ENCODE measurements around the gene CD99. TPM values are rescaled to one million over a fixed set of nuclear protein-coding genes. Genes with fewer than 3 reads are reported as not detected.
A peak's percentile ranks its signal among the peaks of the same experiment; 100 is the strongest.

Gene CD99
- total RNA-seq, 1 experiment from 2014 or later, result 92.1 TPM

- H3K18ac ChIP-seq (ENCODE audit: insufficient read length, low read depth, low read length), result no peak overlapping the region
- no peak for DNase-seq
- no peaks in the 10 kb centered on the region for H3K9me3 ChIP-seq (ENCODE audit: control insufficient read depth, low read depth, low read length)
- H3K79me2 ChIP-seq (ENCODE audit: insufficient read depth, low read length), result no peaks in the 10 kb centered on the region
- H3K27ac ChIP-seq (ENCODE audit: insufficient read length, low read depth, low read length), result no peak overlapping the region
- H3K14ac ChIP-seq (ENCODE audit: insufficient read depth, low read length), result no peak overlapping the region
- no peak overlapping the region for H3K4me2 ChIP-seq (ENCODE audit: insufficient read depth, insufficient read length, low read length)
- Mint-ChIP-seq H3K36me3 (ENCODE audit: insufficient read depth in 1 of 3, low read depth in 3 of 3) (peaks cover 0 to 2% (median 0%) of the 10 kb centered on the region in 3 experiments; a peak in 3 of 7 replicates), H3K27ac (peak overlapping the region; percentile 10 to 95 (median 92); a peak in 6 of 7 replicates), H3K4me1 (peaks cover 50 to 57% of the 10 kb centered on the region in 2 experiments), H3K4me3 (no peak overlapping the region), H3K27me3 (ENCODE audit: low read depth) (no peaks in the 10 kb centered on the region), H3K9me3 (no peaks in the 10 kb centered on the region; a peak in 1 of 5 replicates)
- H2BK20ac ChIP-seq (ENCODE audit: low read depth, low read length, poor library complexity, severe bottlenecking), result no peak overlapping the region
- no peak overlapping the region for H3K4ac ChIP-seq (ENCODE audit: low read depth, low read length)
- no CpG with 5 or more reads among the region's 6 CpGs for WGBS (ENCODE audit: extremely low coverage, insufficient read length, low lambda C conversion rate)
- no peaks in the 10 kb centered on the region for H3K79me1 ChIP-seq (ENCODE audit: insufficient read depth, low read depth, low read length, poor library complexity, severe bottlenecking)
- no peaks in the 10 kb centered on the region for H3K27me3 ChIP-seq (ENCODE audit: insufficient read depth, low read length)
- H3K4me1 ChIP-seq (ENCODE audit: insufficient read depth, low read length), result peaks cover 15% of the 10 kb centered on the region; the same call in 1 of the 2 replicates
- H2BK12ac ChIP-seq (ENCODE audit: insufficient read length, low read depth, low read length), result no peak overlapping the region
- H4K91ac ChIP-seq (ENCODE audit: insufficient read length, low read depth, low read length), result peak overlapping the region; percentile 17
- no peak overlapping the region for H4K5ac ChIP-seq (ENCODE audit: insufficient read length, low read depth, low read length)
- H2BK5ac ChIP-seq (ENCODE audit: insufficient read length, low read length), result no peak overlapping the region
- TF ChIP-seq CTCF (conservative IDR thresholded peaks at IDR 0.05), result peak; percentile 35; the same call in 2 of the 3 replicates
- no peak overlapping the region for H2AK5ac ChIP-seq (ENCODE audit: insufficient read length, low read length)
- H4K20me1 ChIP-seq (ENCODE audit: control insufficient read depth, insufficient read depth, insufficient read length), result no peaks in the 10 kb centered on the region
- H4K8ac ChIP-seq (replicated peaks; ENCODE audit: insufficient read length, low read depth, low read length), result no peak overlapping the region
- H3K9ac ChIP-seq (ENCODE audit: extremely low read depth, insufficient read length, low read length), result no peak overlapping the region
- H2BK15ac ChIP-seq (ENCODE audit: low read depth, low read length), result no peak overlapping the region
- H3K23me2 ChIP-seq (ENCODE audit: insufficient read length, low read depth, low read length, poor library complexity, severe bottlenecking), result no peaks in the 10 kb centered on the region
- no peak overlapping the region for H3K23ac ChIP-seq (ENCODE audit: insufficient read length, low read depth, low read length)
- H2AFZ ChIP-seq (ENCODE audit: low read length), result no peak overlapping the region
- H3K56ac ChIP-seq (ENCODE audit: insufficient read length, low read depth, low read length), result no peak overlapping the region
- no peak overlapping the region for H3T11ph ChIP-seq (ENCODE audit: low read length)
- H2BK120ac ChIP-seq (ENCODE audit: low read depth, low read length, poor library complexity, severe bottlenecking), result no peak overlapping the region
Observed at GRCh38 chrX:2708021-2708420, 16.9 kb downstream of the CD99 start.
